Neural progenitor cell (in vitro differentiated cells): ENCODE data around the gene THRB.

Source experiments
- EZH2 ChIP-seq: fragments of 200-600 bp; sonication (generic); IDR thresholded peaks from 2 replicates; pipeline ENCODE4 v1.6.1; 2017; ENCODE audit warnings: antibody characterized with exemption, mild to moderate bottlenecking, moderate library complexity
- EZH2phosphoT487 ChIP-seq: fragments of 200-600 bp; sonication (generic); IDR thresholded peaks from 2 replicates; pipeline ENCODE4 v1.6.1; 2017; ENCODE audit warnings: antibody characterized with exemption
- TF ChIP-seq, protein P1 (sequence below): fragments of 200-600 bp; sonication (generic); IDR thresholded peaks from 2 replicates; pipeline ENCODE4 v1.5.1; 2017; ENCODE audit warnings: antibody characterized with exemption, mild to moderate bottlenecking

DNA sequence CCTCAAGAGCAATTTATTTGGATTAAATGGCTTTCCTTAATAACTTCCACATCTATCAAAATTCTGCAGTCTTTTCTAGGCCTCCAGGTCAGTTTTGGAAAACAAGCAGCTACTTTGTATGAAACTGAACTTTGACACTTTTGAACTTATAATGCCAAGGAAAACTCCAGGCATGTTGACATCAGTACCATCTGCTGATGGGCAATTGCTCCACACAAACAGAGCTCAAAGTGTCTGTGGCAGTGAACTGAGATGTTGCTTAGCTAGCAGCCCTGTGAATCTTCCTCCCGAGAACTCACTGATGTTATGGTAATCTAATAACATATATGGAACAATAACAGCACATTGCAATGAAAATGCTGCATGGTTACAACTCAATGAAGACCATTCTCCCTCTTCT is 250.2 kb downstream of the THRB start:
- TF ChIP-seq, protein P1, sequence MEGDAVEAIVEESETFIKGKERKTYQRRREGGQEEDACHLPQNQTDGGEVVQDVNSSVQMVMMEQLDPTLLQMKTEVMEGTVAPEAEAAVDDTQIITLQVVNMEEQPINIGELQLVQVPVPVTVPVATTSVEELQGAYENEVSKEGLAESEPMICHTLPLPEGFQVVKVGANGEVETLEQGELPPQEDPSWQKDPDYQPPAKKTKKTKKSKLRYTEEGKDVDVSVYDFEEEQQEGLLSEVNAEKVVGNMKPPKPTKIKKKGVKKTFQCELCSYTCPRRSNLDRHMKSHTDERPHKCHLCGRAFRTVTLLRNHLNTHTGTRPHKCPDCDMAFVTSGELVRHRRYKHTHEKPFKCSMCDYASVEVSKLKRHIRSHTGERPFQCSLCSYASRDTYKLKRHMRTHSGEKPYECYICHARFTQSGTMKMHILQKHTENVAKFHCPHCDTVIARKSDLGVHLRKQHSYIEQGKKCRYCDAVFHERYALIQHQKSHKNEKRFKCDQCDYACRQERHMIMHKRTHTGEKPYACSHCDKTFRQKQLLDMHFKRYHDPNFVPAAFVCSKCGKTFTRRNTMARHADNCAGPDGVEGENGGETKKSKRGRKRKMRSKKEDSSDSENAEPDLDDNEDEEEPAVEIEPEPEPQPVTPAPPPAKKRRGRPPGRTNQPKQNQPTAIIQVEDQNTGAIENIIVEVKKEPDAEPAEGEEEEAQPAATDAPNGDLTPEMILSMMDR, result no peak
- no peak for TF ChIP-seq EZH2
- no peak for TF ChIP-seq EZH2phosphoT487
